ENCODE measurements around the gene CTCF. TPM values are rescaled to one million over a fixed set of nuclear protein-coding genes. Genes with fewer than 3 reads are reported as not detected.

CTCF gene
- total RNA-seq, 1 donor from 2014 or later: 44.0 TPM

- intact Hi-C loops (cut with DNase I): no loop called here
- DNase-seq (ENCODE audit: low spot score): no peak
Observed at GRCh38 chr16:67546091-67546501, 16.2 kb upstream of the CTCF start.

DNA sequence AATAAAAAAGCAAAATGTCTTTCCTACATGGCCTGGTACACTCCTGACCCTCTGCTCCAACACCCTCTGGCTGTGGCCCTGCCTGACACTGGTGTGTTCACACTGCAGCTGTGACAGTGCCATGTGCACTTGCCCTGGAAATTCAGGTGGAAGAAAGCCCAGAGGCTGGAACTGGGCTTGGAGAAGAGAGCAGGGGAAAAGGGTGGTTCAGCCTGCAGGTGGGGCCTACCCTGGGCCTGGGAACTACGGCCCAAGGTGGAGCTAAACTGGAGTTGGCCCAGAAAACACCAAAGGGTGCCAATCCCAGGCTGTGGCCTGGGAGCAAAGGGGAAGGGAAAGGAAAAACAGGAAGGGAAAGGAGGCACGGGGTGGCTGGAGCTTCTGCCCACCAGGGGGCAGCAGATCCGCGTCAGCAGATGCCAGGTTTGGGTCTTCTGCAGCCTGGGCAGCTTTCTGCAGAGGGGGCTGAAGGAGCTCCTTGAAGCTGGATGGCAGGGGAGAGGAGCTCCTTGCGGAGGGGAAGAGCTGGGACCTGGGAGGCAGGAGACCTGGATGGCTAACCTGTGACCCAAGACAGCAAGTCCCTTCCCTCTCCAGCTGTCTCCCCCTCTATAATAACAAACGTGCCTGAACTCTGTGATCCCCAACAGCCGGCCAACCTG is 15.4 kb upstream of the CTCF start:
- intact Hi-C loops (cut with DNase I): no loop called here
- peak; percentile 81 for ATAC-seq
- peak; percentile 89 for DNase-seq (ENCODE audit: low spot score)

More at GRCh38 chr16:67546091-67546501, 16.2 kb upstream of the CTCF start:
- no peak for ATAC-seq

DNA sequence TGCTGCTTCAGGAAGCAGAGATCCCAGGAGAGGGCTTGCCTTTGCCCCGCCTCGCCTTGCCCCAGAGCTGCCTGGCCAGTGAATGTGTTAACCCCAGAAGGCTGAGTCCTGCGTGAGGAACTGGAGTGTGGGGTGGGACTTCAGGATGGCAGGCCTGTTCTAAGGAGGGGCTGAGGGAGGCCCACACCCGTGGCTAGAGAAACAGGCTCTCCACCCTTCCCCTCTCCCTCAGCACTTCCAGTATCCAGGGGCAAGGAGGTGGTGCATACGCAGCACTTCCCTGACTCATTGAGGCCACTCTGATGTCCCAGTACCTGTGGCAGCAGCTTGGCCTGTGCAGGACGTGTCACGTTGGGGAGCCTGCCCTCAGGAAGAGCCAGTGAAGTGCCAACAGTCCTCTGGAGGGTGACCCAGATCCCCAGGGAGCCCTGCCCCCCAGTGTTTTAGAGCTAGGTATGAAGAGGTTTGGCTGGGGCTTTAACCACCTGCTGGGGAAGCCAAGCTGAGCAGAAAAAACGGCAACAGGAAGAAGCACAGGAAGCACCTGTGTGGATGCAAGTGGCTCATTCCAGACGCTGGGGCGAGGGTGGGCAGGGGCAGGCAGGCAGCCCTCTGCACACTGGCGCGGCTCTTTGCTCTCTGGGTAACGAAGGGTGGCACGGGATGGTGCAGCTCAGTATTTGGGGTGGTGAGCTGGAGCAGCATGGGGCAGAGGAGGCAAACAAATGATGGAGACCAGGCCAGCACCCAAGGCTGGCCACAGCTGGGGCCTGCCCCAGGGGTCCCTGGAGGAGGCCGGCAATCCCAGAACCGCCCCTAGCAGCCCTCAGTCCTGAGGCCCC is 14.7 kb upstream of the CTCF start:
- intact Hi-C loops (cut with DNase I): no loop called here
- ATAC-seq: peak; percentile 66
- DNase-seq (ENCODE audit: low spot score): no peak

- DNase-seq (ENCODE audit: low spot score): no peak
- intact Hi-C loops (cut with DNase I): no loop called here
- no peak for ATAC-seq
Observed at GRCh38 chr16:67548265-67549126, 13.8 kb upstream of the CTCF start.

DNA sequence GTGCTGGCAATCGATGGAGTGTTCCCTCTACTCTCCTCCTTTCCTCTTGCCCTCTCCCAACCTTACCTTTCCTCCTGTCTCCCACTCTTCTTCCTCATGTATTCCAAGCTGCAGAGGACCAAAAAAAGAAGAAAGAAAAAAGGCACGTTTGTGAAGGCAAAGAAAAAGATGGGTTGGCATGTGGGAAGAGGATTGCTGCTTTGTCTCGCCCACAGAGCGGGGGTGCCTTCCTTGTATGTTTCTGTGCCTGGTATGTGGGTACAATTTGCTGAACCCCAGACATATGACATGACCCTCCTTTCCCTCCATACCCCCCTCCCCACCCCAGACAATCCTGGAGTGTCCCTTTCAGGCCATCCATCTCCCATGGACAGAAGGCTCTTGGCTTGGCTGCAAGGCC is 13.1 kb upstream of the CTCF start:
- ATAC-seq (no peak), DNase-seq (ENCODE audit: low spot score) (no peak)
- intact Hi-C loops (cut with DNase I): no loop called here

GRCh38 chr16:67549936-67550335 is 12.4 kb upstream of the CTCF start:
- DNase-seq (ENCODE audit: low spot score) (no peak), ATAC-seq (no peak)
- intact Hi-C loops (cut with DNase I): no loop called here

DNA sequence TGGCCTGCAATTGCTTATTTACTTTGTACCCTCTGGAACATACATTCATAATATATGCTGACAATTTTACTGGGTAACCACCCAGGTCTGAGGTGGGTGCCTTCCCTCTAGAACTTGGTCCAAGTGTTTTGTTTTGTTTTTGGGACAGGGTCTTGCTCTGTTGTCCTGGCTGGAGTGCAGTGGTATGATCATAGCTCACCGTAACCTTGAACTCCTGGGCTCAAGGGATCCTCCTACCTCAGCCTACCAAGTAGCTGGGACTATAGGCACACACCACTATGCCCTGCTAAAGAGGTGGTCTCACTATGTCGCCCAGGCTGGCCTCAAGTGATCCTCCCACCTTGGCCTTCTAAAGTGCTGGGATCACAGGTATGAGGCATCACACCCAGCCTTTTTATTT is 11.2 kb upstream of the CTCF start:
- DNase-seq (ENCODE audit: low spot score): no peak
- ATAC-seq: no peak
- intact Hi-C loops (cut with DNase I): no loop called here

GRCh38 chr16:67551972-67552371 is 10.4 kb upstream of the CTCF start:
- DNase-seq (ENCODE audit: low spot score): no peak
- ATAC-seq: no peak
- intact Hi-C loops (cut with DNase I): no loop called here

DNA sequence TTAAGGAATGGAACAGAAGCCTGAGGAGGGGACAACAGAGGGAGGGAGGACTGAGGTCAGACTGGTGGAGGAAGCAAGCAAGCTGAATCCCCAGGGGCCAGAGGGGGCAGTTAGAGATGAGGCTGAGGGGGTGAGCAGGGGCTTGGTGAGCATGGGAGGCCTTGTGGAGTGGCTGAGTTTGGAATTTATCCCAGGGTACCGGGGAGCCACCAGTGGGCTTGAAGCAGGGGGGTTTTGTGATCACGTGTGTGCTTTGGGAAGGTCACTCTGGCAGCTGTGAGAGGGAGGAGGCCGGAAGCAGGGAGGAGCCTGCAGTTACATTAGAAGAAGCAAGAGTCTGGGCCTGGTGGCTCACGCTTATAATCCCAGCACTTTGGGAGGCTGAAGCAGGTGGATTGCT is 9.8 kb upstream of the CTCF start:
- no peak for DNase-seq (ENCODE audit: low spot score)

DNA sequence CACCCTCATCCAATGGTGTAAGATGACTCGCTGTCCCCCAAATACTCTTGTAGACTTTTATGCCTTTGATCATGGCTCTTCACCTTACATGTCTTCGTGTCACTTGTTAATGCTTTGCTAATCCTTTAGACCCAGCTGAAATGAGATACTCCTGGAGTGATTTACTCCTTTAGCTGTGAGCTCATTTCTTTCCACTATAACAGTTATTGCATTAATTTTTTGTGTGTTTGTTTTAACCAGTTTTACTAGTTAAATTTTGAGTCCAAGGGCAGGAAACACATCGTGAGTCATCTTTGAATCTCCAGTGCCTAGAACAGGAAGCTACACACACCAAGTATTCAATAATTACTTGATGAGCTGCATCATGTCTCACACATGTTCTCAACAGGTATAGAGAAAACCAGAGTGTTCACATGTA is 6.5 kb upstream of the CTCF start:
- DNase-seq (ENCODE audit: low spot score) (no peak), ATAC-seq (no peak)
- intact Hi-C loops (cut with DNase I): no loop called here

More for the DNA sequence above, 9.8 kb upstream of the CTCF start:
- intact Hi-C loops (cut with DNase I): no loop called here
- ATAC-seq: peak; percentile 48

GRCh38 chr16:67558859-67559258 is 3.5 kb upstream of the CTCF start:
- no peak for DNase-seq (ENCODE audit: low spot score)
- intact Hi-C loops (cut with DNase I): no loop called here
- ATAC-seq: no peak

DNA sequence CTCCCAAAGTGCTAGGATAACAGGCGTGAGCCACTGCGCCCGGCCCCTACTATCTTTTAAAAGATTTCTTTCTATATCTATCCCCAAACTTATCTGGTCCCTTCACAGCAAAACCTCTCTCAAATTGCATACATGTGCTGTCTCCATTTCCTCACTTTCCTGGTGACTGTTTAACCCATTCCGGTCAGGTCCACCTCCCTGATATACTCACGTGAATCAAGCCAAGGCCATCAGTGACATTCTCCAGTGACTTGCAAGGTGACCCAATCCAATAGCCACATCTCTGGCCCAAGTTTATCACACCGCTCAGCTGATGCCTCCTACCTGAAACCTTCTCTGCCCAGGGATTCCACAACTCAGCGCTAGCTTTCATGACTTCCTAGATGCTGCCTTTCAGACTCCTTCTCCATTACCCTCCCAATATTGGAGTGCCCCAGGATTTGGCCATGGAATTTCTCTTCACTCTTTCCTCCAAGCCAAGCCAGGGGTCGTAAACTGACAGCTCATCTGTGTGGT is 1.4 kb upstream of the CTCF start:
- intact Hi-C loops (cut with DNase I): no loop called here

DNA sequence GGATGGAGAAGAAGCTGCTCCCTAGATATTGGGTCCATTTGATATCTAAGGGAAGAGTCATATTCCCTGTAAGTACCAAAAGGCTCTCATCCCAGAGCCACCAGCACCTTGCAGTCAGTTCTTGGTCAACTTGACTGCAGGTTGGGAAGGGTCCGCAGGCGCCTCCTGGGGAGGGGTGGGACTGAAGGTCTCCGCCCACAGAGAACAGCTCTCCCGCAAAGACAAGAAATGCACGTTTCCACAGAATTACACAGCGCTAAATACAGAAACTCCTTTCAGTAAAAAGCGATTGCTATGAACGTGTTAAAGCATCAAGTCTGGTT is 864 bp upstream of the CTCF start:
- DNase-seq (ENCODE audit: low spot score) (no peak), ATAC-seq (peak; percentile 0)
- intact Hi-C loops (cut with DNase I): no loop called here

More for the DNA sequence above, 1.4 kb upstream of the CTCF start:
- ATAC-seq (no peak), DNase-seq (ENCODE audit: low spot score) (no peak)

GRCh38 chr16:67561824-67562525 is 351 bp upstream of the CTCF start:
- intact Hi-C loops (cut with DNase I): no loop called here
- ATAC-seq: peak; percentile 96
- peak; percentile 96 for DNase-seq (ENCODE audit: low spot score)

DNA sequence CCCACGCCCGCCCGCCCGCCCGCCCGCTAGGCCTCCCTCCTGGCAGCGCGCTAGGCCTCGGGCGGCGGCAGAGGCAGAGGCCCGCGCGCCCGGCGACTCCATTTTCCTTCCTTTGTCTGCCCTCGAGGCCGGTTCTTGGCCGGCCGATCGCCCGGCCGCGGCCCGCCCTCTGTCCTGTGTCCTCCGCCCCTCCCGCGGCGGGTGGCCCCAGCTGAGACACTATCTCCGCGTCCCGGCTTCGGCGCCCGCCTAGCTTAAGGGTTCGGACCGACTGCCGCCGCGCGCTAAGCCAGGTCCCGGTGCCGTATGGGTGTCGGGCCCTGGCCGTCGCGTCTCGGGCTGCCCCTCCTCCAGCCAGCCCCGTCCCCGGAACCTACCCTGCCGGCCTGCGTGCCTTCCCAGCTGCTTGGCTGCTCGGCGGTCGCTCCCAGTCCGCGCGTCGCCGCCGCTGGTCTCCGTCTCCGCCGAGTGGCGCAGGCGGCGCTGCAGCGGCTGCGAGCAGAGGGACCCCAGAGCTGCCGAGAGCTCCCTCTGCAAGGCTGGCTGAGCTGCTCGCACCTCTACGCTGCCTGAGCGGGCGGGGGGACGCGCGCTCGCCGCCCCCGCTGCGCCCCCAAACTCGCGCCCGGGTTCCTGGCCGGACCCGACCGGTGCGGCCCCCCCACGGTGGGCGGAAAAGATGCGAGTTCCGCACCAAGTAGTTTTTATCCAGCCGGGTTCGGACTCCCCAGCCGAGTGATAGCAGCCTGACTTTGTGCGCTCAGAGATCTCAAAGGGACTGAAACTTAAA is 787 bp downstream of the CTCF start:
- DNase-seq (ENCODE audit: low spot score): peak; percentile 80
- ATAC-seq: peak; percentile 2

GRCh38 chr16:67563708-67564468 is 1.6 kb downstream of the CTCF start:
- intact Hi-C loops (cut with DNase I): no loop called here
- no peak for ATAC-seq
- peak; percentile 58 for DNase-seq (ENCODE audit: low spot score)

More for the DNA sequence above, 787 bp downstream of the CTCF start:
- intact Hi-C loops (cut with DNase I): no loop called here

GRCh38 chr16:67565470-67566100 is 3.3 kb downstream of the CTCF start:
- ATAC-seq: no peak
- intact Hi-C loops (cut with DNase I): no loop called here
- DNase-seq (ENCODE audit: low spot score): no peak
